HL-60 (cell line): ENCODE results near the gene PDLIM5.

ENCODE experiments used
- DNase-seq, 2 experiments: peaks; one replicate each; pipeline ENCODE4 v3.0.0-alpha.2; 2010 to 2020; ENCODE audit warnings: low read depth in 1 of 2, low spot score in 1 of 2
- H3K27ac ChIP-seq: fragments of 250-450 bp; sonication (Bioruptor Pico); replicated peaks from 2 replicates; pipeline ENCODE4 v1.5.1; 2020; ENCODE audit warnings: mild to moderate bottlenecking, moderate library complexity
- H3K27me3 ChIP-seq: fragments of 250-450 bp; sonication (Bioruptor Pico); 2 replicates; pipeline ENCODE4 v1.5.1; 2021; ENCODE audit warnings: mild to moderate bottlenecking, moderate library complexity; ENCODE audit not compliant: insufficient read depth, poor library complexity, severe bottlenecking
- H3K4me3 ChIP-seq: replicated peaks from 2 replicates; pipeline ENCODE4 v1.5.1; 2011; ENCODE audit warnings: mild to moderate bottlenecking, control low read depth, low read length; ENCODE audit not compliant: insufficient read depth
- GABPA ChIP-seq: IDR thresholded peaks from 2 replicates; pipeline ENCODE4 v1.6.1; 2012; ENCODE audit warnings: low read depth
- POLR2AphosphoS5 ChIP-seq: IDR thresholded peaks from 2 replicates; pipeline ENCODE4 v1.6.1; 2012; ENCODE audit warnings: low read depth
- SPI1 ChIP-seq: IDR thresholded peaks from 2 replicates; pipeline ENCODE4 v1.6.1; 2012; ENCODE audit warnings: low read depth, mild to moderate bottlenecking, borderline replicate concordance
- TF ChIP-seq, protein P1 (sequence below): IDR thresholded peaks from 2 replicates; pipeline ENCODE4 v1.6.1; 2012; ENCODE audit warnings: low read depth; ENCODE audit not compliant: insufficient replicate concordance
- TF ChIP-seq, protein P2 (sequence below): IDR thresholded peaks from one replicate; pipeline ENCODE4 v1.5.1; 2011; ENCODE audit warnings: low read length, control low read depth, inconsistent platforms; ENCODE audit not compliant: insufficient read depth

The PDLIM5 gene

DNA sequence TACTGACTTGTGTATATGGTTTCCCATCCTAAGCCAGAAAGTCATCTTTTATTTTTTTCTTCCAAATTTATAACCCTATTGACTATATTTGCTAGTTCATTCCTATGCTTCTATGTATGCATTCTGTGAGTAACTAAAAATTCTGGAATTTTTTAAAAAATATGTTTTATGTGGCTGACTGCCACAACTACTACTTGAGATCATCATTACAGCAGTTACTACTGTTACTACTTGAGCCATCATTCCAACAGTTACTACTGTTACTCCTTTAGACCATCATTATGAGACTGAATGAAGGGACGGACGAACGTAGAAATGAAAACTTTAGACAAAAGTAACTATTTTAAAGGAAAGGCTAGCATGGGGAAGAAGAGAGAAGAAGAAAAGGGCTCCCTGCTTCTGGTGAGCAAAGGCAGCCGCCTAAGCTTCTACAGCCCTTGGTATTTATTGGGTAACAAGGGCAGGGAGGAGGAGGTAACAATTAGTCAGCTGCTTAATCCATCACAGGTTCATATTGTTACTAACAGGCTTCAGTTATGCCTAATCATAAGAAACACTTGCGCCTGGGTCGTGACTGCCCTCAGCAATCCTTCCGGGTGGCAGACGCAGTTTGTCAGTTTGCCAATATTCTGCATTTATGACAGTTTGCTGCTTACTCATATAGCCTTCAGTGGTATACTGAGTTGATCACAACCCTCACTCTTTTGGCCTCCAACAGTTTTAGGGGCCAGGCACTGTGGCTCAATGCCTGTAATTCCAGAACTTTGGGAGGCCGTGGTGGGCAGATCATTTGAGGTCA lies 80.4 kb downstream of the PDLIM5 start:
- DNase-seq: no peak
- TF ChIP-seq, protein P1, sequence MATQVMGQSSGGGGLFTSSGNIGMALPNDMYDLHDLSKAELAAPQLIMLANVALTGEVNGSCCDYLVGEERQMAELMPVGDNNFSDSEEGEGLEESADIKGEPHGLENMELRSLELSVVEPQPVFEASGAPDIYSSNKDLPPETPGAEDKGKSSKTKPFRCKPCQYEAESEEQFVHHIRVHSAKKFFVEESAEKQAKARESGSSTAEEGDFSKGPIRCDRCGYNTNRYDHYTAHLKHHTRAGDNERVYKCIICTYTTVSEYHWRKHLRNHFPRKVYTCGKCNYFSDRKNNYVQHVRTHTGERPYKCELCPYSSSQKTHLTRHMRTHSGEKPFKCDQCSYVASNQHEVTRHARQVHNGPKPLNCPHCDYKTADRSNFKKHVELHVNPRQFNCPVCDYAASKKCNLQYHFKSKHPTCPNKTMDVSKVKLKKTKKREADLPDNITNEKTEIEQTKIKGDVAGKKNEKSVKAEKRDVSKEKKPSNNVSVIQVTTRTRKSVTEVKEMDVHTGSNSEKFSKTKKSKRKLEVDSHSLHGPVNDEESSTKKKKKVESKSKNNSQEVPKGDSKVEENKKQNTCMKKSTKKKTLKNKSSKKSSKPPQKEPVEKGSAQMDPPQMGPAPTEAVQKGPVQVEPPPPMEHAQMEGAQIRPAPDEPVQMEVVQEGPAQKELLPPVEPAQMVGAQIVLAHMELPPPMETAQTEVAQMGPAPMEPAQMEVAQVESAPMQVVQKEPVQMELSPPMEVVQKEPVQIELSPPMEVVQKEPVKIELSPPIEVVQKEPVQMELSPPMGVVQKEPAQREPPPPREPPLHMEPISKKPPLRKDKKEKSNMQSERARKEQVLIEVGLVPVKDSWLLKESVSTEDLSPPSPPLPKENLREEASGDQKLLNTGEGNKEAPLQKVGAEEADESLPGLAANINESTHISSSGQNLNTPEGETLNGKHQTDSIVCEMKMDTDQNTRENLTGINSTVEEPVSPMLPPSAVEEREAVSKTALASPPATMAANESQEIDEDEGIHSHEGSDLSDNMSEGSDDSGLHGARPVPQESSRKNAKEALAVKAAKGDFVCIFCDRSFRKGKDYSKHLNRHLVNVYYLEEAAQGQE: no peak
- TF ChIP-seq, protein P2, sequence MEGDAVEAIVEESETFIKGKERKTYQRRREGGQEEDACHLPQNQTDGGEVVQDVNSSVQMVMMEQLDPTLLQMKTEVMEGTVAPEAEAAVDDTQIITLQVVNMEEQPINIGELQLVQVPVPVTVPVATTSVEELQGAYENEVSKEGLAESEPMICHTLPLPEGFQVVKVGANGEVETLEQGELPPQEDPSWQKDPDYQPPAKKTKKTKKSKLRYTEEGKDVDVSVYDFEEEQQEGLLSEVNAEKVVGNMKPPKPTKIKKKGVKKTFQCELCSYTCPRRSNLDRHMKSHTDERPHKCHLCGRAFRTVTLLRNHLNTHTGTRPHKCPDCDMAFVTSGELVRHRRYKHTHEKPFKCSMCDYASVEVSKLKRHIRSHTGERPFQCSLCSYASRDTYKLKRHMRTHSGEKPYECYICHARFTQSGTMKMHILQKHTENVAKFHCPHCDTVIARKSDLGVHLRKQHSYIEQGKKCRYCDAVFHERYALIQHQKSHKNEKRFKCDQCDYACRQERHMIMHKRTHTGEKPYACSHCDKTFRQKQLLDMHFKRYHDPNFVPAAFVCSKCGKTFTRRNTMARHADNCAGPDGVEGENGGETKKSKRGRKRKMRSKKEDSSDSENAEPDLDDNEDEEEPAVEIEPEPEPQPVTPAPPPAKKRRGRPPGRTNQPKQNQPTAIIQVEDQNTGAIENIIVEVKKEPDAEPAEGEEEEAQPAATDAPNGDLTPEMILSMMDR: no peak
- no peak for TF ChIP-seq SPI1
- Histone ChIP-seq H3K27me3 (no peaks in the 10 kb centered on the region), H3K4me3 (no peak overlapping the region), H3K27ac (no peak overlapping the region)

DNA sequence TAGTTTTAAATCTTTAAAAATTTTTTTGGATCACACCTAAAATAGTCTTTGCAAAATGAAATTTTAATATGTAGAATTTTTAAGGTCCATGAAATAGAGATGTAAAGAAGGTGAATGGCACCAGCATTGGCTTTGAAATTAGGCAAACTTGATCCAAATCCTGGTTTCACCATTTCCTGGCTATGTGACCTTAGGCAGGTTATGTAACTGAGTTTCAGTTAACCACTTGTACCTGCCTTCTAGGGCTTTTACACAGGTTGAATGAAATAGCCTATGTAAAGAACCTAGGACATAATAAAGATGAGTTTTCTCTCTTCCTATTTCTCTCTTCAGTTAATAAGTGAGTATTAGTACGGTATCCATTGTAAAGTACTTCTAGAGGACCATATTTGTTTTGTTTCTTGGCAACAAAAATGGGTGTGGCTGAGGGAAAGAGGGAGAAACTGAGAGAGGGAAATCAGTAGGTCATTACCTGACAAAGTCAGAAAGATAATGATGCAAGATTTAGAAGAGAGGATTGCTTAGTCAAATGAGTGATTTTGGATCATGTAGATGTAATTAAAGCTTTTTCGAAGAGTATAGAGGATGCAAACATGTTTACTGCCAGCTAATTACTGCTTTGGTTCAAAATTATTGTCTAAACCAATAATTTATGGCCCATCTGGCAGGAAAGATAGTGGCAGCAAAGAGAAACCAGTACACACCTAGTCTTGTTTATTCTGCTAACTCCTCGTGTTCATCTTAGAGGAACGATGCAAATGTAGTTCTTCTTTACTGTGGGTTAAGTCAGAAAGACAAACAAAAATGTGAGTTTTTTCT lies 81.9 kb downstream of the PDLIM5 start:
- no peak for DNase-seq
- TF ChIP-seq SPI1 (no peak), POLR2AphosphoS5 (no peak)
- TF ChIP-seq, protein P2: no peak
- TF ChIP-seq, protein P1: no peak
- no peak overlapping the region for H3K27ac ChIP-seq
- H3K4me3 ChIP-seq: no peak overlapping the region
- no peaks in the 10 kb centered on the region for H3K27me3 ChIP-seq

DNA sequence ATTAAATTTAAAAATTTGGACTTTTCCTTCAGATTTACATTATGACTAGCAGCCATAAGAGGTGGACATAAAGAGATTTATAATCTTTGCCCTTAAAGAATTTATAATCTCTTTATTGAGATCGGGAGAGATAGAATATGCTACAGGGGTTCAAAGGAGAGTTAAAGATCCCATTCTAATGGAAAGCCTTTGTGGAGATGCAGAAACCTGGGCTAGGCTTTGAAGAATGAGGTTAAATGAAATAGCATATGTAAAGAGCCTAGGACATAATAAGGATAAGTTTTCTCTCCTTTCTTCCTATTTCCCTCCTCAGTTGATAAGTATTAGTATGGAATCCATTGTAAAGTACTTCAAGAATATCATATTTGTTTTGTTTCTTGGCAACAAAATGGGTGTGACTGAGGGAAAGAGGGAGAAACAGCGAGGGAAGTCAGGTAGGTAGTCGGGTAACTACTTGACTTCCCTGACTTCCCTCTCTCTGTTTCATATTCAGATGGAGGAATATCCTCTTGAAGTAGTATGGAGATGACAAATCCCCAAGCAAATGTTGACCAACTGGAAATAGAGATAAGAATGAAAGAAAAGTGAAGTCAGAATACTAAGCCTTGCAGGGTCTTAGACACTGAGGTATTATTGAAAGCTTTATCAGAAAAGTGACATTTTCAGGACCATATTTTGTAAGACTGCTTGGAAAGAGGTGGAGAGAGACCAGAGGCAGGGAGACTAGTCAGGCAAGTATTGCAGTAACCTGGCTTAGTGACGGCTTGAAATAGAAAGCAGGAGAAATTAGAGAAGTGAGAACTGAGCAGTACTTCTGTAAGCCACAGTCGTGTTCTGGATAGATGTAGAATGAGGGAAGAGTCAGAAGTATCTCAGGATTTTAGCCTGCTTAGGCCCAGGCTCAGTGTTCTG lies 82.9 kb downstream of the PDLIM5 start:
- TF ChIP-seq POLR2AphosphoS5 (no peak), GABPA (no peak), SPI1 (peak; percentile 81)
- TF ChIP-seq, protein P1: no peak
- TF ChIP-seq, protein P2: no peak
- no peak overlapping the region for H3K27ac ChIP-seq
- DNase-seq: peak in 1 of 2 experiments; percentile 41
- H3K27me3 ChIP-seq: no peaks in the 10 kb centered on the region
- H3K4me3 ChIP-seq: no peak overlapping the region
